Hematopoietic multipotent progenitor cell treated with erythropoietin and hydrocortisone succinate and interleukin-3 and kit ligand, for 17 days (in vitro differentiated cells): ENCODE measurements around the gene MBOAT1.
A peak's percentile ranks its signal among the peaks of the same experiment; 100 is the strongest.
"Not testable (repeated sequence)": the region's sequence is repeated elsewhere in the genome, so short reads cannot be mapped to it uniquely, and the experiment has no call there.

ENCODE experiments used
- DNase-seq: peaks from one replicate; pipeline ENCODE4 v3.0.0-alpha.2; 2015; ENCODE audit warnings: low spot score

Gene MBOAT1

GRCh38 chr6:20212392-20213111 lies at the start of gene MBOAT1:
Gene MBOAT1, minus strand, starts transcription at chr6:20212469. Its CDS starts 235 bp downstream, at chr6:20212234.
- peak; percentile 70 for DNase-seq

- no peak for DNase-seq
Measured at GRCh38 chr6:20261685-20262084, 49.4 kb upstream of the MBOAT1 start.

GRCh38 chr6:20260360-20260759 lies 48.1 kb upstream of the MBOAT1 start:
- DNase-seq: no peak

- no peak for DNase-seq
Measured at GRCh38 chr6:20259316-20260049, 47.2 kb upstream of the MBOAT1 start.

GRCh38 chr6:20255428-20255827 lies 43.2 kb upstream of the MBOAT1 start:
- no peak for DNase-seq

GRCh38 chr6:20254295-20254694 lies 42.0 kb upstream of the MBOAT1 start:
- no peak for DNase-seq

- no peak for DNase-seq
Measured at GRCh38 chr6:20253021-20253420, 40.8 kb upstream of the MBOAT1 start.

GRCh38 chr6:20252311-20252710 lies 40.0 kb upstream of the MBOAT1 start:
- no peak for DNase-seq

GRCh38 chr6:20251525-20251924 lies 39.3 kb upstream of the MBOAT1 start:
- DNase-seq: no peak

GRCh38 chr6:20246125-20246524 lies 33.9 kb upstream of the MBOAT1 start:
- DNase-seq: no peak

GRCh38 chr6:20244807-20245681 lies 32.8 kb upstream of the MBOAT1 start:
- DNase-seq: not testable (repeated sequence)

GRCh38 chr6:20243288-20243687 lies 31.0 kb upstream of the MBOAT1 start:
- no peak for DNase-seq

- no peak for DNase-seq
Measured at GRCh38 chr6:20242397-20242796, 30.1 kb upstream of the MBOAT1 start.

GRCh38 chr6:20241102-20241501 lies 28.8 kb upstream of the MBOAT1 start:
- no peak for DNase-seq

- DNase-seq: no peak
Measured at GRCh38 chr6:20238688-20239587, 26.7 kb upstream of the MBOAT1 start.

GRCh38 chr6:20237677-20238460 lies 25.6 kb upstream of the MBOAT1 start:
- no peak for DNase-seq

GRCh38 chr6:20236909-20237600 lies 24.8 kb upstream of the MBOAT1 start:
- DNase-seq: no peak

- DNase-seq: no peak
Measured at GRCh38 chr6:20236344-20236743, 24.1 kb upstream of the MBOAT1 start.

GRCh38 chr6:20235041-20235440 lies 22.8 kb upstream of the MBOAT1 start:
- no peak for DNase-seq

GRCh38 chr6:20234136-20234535 lies 21.9 kb upstream of the MBOAT1 start:
- no peak for DNase-seq
